DND-41 (cell line): ENCODE results near the gene ANTXR2.

Experiments used
- CTCF ChIP-seq: IDR thresholded peaks from 2 replicates; pipeline ENCODE4 v1.5.1; 2012; ENCODE audit warnings: borderline replicate concordance, low read length, moderate library complexity, mild to moderate bottlenecking; ENCODE audit not compliant: poor library complexity, severe bottlenecking; ENCODE audit errors: extremely low read depth
- EZH2 ChIP-seq: IDR thresholded peaks from 3 replicates; pipeline ENCODE4 v1.6.1; 2012; ENCODE audit warnings: borderline replicate concordance, low read depth, mild to moderate bottlenecking, moderate library complexity, low read length, inconsistent platforms; ENCODE audit not compliant: severe bottlenecking

DNA sequence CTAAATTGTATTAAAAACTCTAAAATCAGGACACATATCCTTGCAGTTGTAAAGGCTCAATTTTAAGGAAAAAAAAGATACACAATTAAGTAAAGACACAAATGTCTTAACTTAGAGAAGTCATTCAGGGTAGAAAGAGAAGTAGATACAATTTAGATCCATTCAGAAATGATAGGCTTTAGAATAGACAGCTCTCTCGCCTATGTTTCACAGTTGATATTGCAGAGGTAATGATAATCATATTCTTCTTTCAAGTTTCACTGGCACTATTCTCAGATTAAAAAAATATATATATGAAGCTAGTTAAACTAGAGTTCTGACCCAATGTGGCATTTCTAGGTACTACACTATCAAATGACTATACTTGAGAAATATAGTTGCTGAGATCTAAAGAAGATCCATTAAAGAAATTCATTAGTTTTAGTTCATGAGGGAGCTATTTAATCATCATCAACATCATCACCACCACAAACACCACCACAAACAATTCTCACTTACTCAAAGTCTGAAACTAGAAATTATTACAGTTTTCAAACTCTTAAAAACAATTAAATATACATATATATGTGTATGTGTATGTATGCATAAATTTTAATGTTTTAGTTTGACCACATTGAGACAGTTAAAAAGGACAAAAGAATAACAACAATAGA lies 93.1 kb downstream of the ANTXR2 start:
- TF ChIP-seq CTCF (no peak), EZH2 (no peak)
